HG03558 (cell line): ENCODE measurements around the gene KIRREL3.

Experiments
- ATAC-seq: cut with Tn5 transposase; IDR thresholded peaks from one replicate; pipeline ENCODE4 v1.9.1; 2021; ENCODE audit warnings: moderate number of reproducible peaks; ENCODE audit not compliant: unreplicated experiment; ENCODE audit errors: extremely low read depth

The KIRREL3 gene

GRCh38 chr11:126999366-126999765, 1.2 kb downstream of the KIRREL3 start:
- ATAC-seq: no peak

- no peak for ATAC-seq
Measured at GRCh38 chr11:126997641-126998040, 2.9 kb downstream of the KIRREL3 start.

DNA sequence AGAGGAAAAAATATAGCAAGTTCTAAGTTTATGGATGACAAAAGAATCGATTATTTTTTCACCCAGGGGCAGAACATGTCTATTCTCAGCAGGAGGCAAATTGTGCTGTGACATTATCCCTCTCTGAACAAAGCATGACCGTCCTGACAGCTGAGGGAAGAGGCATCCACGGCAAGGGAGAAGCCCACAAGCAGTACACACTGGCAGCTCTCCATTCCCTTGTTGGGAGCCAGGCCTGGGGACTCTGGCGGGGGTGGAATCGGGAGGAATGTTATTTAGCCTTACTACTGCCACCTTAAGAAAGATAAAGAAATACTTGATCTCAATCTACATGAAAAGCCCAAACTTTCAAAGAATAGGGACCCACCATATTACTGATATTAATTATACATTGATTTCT, 3.4 kb downstream of the KIRREL3 start:
- no peak for ATAC-seq

GRCh38 chr11:126996036-126996804, 4.3 kb downstream of the KIRREL3 start:
- no peak for ATAC-seq

- no peak for ATAC-seq
Measured at GRCh38 chr11:126993599-126993998, 7.0 kb downstream of the KIRREL3 start.

DNA sequence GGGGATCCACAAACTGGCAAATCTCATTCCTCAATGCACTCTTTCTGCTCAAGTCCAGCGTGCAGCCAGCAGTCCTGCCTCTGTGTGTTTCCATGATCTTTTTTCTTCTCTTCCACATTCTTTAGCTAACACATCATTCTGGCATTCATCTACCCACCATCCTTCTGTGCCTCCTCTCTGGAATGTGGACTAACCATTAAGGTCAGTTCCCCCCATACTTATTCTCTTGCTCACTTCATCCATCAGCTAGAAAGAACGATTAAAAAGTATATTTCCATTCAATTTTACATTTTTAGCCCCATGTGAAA, 7.8 kb downstream of the KIRREL3 start:
- ATAC-seq: no peak

DNA sequence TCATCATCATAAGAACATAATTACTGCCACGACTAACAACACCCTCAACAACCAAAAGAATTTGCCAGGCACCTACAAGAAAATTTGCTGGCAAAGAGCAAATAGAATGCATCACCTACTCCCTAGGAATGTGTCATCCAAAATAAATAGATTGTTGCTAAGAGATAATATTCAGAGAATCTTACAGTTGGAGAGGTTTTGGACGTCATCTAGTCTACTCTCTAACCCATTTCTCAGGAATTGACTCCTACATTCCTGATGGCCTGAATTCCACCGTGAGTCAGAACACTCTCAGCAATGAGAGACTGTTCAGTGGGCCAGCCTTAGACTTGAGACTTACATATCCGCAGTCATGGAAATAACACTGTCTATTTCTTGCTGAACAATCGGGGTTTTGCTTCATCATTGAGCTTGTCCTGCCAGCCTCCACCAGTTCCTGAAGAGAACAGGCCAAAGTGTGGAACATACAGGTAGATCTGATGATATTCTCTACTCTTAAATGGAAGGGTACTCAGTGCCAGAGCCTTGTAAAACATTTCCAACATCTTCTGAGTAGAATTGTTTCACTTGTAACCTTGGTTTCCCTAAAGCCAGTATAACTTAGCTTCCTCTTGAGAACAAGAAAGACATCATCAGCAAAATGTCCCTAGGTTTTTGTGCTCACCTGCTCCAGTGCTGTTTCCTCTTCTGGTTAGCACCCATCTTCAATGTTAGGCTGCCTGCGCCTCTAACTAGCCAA, 8.3 kb downstream of the KIRREL3 start:
- ATAC-seq: no peak

GRCh38 chr11:126991596-126991995, 9.0 kb downstream of the KIRREL3 start:
- ATAC-seq: no peak

GRCh38 chr11:126990716-126991480, 9.7 kb downstream of the KIRREL3 start:
- no peak for ATAC-seq

DNA sequence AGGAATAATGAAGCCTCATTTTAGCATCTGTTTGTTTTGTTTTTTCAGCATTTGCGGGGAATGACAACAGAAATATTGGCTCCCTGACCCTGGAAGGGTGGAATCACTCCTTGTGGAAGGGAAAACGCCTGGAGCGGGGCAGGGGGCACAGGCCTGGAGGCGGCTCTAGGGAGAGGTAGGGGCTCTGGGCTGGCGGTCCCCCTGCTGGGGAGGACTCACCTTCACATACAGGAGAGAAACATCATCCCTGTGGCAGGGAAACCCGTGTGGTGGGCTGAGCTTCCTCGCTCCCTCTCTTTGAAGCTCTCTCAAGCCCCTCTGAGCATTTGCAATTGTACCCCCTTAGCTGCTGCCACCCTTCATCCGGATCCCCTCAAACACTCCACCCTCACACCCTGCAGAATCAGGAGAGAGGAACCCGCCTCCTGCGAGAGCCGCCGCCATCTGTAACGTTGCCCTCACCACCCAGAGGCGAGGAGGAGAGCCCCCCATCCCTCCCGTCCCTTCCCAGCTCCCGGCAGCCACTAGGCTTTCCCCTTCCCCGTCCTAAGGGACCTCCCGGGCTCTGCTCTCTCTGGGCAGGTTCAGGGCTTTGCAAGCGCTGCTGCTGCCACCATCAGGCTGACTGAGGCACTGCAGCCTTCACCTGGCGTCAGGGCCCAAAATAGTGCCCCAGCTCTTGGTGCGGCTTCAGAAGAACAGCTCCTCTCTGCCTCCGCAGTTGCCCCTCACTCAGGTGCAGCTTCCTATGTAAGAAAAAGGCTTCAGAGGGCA, 10.4 kb downstream of the KIRREL3 start:
- no peak for ATAC-seq

DNA sequence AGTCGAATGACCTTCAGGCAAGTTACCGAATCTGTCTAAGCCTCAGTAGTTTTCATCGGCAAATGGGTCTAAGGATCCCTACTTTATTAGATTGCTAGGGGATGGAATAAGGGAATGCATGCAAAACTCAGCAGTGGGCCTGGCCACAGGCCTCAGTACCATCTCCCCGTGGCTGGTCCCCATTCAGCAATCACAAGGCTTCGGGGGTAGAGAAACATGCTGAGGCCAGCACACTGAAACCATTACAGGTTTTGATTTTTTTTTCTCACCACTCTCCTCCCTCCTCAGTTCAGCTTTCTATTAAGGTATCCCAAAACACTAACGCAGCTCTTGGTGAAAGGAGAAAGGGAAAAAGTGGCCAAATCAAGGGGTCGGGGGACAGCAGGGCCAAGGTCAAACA, 11.9 kb downstream of the KIRREL3 start:
- ATAC-seq: no peak

DNA sequence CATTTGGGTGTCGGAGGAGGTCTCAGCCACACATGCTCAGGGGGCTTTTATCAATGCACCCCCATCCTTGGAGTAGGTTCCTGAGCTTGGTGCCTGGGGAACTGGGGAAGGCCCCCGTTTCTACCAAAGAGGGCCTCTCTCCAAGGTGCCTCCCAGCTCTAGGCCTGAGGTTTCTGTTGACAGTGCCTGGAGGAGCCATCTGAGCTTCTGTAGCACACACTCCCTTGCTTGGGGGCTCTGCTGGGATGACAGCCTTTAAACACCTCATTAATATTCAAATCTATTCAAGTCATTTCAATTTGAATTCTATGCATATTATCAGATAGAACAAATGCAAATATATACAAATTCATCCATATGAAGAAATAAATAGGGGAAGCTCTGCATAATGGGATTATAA, 18.9 kb downstream of the KIRREL3 start:
- ATAC-seq: no peak

- no peak for ATAC-seq
Measured at GRCh38 chr11:126978911-126979310, 21.7 kb downstream of the KIRREL3 start.

- no peak for ATAC-seq
Measured at GRCh38 chr11:126978165-126978564, 22.4 kb downstream of the KIRREL3 start.

DNA sequence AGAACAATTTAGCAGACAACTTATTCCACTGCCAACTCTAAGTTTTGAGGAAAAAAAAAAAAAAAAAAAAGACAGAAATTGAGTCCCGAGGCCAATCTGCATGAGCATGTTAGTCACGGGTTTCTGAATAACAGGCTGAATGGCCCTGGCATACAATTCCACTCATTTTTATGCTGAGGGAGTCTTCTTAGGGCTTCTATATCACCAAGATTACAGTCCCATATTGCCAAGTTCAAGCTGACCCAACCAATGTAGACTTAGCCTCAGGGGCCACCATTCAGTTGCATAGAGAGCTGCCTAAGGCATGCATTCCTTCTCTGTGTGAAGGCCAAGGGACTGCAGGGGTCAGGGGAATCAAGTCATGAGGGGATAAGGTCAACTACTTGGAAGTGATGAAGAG, 27.5 kb downstream of the KIRREL3 start:
- ATAC-seq: no peak

GRCh38 chr11:126971305-126971704, 29.3 kb downstream of the KIRREL3 start:
- no peak for ATAC-seq

DNA sequence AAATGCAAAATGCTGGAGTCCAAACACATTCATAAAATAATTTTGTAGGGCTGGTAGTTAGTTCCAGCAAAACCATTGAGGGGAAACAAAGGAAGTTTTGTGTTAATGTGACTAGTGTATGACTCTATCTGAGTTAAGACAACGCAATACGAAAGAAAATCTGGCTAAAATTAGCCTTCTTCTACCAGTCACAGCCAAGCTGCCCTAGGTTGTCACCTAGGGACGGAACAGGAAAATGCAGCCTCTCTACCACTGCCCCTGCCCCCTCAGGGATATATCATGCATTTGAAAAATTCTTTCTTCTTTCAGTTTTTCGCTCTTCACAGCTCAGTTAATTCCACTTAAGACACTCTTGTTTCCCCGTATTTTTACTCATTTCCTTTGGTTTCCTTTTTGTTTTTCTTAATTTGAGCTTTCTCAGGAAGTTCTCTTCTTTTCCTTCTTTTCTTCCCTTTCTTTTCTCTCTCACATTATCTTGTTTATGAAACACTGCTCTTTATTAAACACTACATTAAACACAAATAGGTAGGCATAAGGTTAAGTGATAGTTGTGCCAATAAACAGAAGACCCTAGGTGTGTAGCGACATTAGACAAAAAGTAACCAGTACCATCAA, 30.6 kb downstream of the KIRREL3 start:
- ATAC-seq: no peak

GRCh38 chr11:126968915-126969314, 31.7 kb downstream of the KIRREL3 start:
- ATAC-seq: no peak

DNA sequence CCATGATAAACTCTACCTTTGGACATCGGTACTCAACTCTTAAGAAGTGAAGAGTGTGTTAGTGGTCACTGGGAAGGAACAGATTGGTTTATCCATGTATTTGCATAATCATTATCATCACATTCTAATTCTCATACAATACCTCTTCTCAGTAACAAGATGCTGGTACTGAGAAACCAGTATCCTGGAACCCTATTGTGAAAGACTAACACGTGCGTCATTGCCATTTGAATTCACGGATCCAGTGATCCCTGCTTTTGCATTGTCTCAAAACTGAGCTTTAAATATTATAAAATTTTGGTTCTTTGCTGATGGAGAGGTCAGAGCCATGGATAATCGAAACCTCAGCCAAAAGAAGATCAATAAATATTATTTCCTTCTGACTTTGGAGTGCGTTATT, 35.2 kb downstream of the KIRREL3 start:
- no peak for ATAC-seq
